NCI-H2107 treated with DMSO at 0.1 percent for 48 hours (cell line): Measurements from ENCODE around the gene ADGRG1.

Source experiments
- DNase-seq: peaks from one replicate; lab custom pipeline; 2025; ENCODE audit not compliant: unreplicated experiment; lab: John Stamatoyannopoulos, UW

The ADGRG1 gene

DNA sequence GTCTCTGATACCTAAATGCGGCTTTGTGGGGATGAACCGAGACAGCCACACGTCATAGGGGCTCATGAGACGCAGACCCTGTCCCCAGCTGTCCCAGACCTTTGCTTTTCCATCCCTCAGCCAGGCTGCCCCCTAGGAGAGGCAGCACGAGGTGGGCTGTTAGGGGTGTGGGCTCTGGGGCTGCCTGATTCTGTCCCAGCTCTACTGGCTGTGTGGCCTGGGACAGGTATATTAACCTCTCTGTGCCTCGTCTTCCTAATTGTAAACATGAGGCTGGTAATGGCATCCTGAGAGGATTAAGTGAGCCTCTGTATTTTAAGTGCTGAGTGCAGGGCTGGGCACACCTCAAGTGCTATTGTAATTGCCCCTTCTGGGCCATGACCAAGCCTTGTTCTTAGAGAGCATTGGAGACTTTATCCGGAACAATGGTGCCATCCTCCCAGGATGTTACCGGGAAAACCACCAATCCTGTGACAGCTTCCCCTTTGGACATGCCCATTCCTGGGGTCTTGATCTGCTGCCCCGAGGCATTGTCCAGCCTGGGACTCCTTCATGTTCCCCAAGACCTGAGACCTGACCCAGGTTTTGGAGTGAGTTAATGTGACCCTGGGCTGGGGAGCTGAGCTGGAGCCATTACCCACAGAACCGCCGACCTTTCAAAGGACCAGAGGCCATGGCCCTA lies 5.1 kb downstream of the ADGRG1 start:
- no peak for DNase-seq

GRCh38 chr16:57634171-57634570 lies 5.7 kb downstream of the ADGRG1 start:
- no peak for DNase-seq

- no peak for DNase-seq
Measured at GRCh38 chr16:57635266-57636097, 7.1 kb downstream of the ADGRG1 start.

DNA sequence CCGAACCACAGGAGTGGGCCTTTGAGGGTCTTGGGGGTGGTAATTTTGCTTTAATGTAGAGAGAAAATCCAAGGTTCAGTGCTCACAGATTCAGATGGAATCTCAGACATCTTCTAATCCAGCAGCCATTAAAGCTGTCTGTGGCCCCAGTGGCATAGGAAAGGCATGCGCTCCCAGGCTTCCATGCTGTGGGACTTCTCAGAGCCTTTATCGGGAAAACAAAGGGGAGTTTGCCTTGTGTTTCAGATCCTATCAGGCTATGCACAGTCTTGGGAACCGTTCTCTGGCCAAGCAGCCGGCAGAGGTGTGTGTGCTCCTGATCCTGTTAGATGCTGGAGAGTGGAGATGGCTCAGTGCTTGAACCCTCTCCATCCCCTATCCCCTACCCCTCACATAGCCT lies 7.8 kb downstream of the ADGRG1 start:
- no peak for DNase-seq

GRCh38 chr16:57637020-57637419 lies 8.6 kb downstream of the ADGRG1 start:
- no peak for DNase-seq

DNA sequence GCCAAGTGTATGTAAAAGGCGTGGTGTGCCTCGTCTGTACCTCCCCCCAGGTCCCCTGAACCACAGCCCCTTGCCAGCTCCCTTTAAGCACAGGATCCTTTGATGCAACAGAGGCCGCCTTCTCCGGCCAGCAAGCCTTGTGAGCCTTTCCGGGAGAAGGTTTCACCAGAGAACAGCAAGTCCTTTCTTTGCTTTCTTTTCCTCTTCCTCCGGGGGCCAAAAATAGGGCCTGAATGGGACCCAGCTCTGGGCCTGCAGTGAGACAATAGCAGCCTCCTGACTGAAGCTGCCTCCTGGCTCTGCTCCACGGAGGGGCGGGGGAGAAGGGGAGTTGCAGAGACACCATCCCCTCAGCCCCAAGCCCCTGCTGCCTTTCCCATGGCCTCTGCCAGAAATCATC lies 9.0 kb downstream of the ADGRG1 start:
- DNase-seq: no peak

DNA sequence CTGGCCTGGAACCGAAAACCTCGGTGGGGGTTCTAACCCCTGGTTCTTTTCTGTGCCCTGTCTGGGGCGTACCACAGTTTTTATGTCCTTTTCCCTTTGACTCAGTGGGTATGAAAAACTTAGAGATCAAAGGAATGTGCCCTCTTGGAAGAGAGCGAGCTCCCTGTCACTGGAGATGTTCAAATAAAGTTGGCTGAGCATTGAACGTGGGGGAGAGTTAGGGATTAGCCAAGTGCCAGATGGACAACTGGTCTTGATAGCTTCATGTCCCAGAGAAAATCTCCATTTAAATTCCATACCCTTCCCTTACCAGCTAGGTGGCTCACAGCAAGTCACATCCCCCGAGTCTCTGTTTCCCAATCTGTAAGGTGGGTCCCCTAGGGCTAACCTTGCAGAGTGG lies 9.5 kb downstream of the ADGRG1 start:
- DNase-seq: no peak

- no peak for DNase-seq
Measured at GRCh38 chr16:57638381-57638780, 10.0 kb downstream of the ADGRG1 start.

DNA sequence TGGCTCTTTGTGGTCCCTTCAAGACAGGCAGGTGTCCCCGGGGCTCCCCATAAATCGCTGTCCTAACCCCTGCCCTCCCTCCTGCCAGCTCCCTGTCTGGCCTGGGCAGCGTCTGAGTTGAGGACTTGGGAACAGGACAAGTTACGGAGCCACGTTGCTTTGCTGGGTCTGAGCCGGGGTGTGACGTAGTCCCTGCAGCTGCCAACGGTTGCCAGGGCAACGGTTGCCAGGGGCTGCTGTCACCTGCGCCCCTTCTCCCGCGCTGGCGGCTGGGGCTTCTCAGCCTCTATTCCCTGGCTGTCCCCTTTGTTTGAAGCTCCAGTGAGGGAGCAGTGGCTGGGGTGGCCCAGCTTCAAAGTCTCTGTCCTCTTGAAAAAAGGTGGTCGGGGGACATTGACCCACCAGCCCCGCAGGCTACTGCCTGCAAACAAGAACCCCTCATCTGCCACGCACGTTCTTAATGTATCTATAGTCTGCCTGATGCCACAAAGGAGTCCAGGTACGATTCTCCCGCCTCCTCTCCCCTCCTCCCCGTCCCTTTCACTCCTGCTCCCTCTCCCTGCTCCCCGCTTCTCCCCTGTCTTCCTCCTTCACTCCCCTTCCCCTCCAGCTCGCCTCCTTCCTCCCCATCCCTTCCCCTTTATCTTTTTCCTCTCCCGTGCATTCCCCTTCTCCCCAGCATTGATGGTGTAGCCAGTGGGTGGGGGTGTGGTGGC lies 10.9 kb downstream of the ADGRG1 start:
- peak; percentile 50 for DNase-seq

DNA sequence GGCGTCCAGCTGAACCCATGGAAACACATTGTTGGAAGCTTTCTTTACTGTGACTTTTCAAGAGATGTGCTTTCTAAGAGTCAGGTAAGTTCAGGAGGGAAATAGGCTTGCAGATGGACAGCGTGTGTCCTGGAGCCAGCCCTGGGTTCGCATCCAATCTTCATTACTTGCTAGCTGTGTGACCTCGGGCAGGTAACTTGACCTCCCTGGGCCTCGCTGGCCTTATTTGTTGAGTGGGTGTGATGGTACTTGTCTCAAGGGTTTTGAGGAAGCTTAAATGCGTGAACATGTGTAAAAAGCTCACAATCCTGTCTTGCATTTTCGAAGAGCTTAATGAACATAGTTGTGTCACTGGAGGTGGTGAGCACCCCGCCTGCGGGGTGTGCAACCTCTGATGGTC lies 11.8 kb downstream of the ADGRG1 start:
- DNase-seq: no peak

- DNase-seq: no peak
Measured at GRCh38 chr16:57640612-57641011, 12.2 kb downstream of the ADGRG1 start.

DNA sequence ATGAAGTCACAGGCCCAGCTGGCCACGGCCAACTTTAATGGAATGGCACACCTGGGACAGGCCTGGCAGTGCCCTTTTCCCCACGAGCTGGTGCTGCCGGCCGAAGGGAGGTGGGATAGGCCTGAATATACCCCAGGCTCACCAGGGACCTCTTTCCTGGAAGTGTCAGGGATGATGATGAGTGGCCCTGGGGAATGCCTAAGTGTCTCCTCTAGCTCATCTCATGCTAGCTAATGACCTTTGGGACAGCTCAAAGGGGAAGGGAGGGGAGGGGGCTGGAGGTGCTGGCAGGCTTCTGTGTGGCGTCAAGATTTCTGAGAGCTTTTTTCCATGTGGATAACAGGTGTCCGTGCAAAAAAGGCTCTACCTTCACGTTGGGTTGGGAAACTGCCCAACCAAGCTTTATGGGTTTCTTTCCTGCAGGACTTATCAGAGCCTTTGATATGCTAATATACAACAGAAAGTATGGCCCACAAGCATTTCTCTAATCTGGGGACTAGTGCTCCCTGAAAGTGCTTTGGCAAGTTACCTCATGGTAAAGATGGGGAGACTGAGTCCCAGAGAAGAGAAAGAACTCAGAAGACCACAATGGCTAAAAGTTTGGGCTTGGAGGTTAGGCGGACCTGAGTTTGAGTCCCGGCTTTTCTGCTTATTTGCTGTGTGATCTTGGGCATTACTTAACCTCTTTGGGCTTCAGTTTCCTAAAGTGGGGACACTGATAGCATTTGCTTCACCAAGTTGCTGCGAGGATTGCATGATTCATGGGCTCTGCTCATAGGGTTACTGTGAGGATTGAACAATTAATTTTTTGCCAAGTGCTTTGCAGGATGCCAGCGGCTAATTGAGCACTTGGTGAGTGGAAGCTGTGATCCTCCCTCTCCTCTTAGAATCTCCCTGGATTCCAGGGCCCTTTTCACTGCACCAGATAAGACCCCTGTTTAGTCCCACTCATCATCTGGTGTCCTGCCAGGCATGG lies 14.0 kb downstream of the ADGRG1 start:
- no peak for DNase-seq

DNA sequence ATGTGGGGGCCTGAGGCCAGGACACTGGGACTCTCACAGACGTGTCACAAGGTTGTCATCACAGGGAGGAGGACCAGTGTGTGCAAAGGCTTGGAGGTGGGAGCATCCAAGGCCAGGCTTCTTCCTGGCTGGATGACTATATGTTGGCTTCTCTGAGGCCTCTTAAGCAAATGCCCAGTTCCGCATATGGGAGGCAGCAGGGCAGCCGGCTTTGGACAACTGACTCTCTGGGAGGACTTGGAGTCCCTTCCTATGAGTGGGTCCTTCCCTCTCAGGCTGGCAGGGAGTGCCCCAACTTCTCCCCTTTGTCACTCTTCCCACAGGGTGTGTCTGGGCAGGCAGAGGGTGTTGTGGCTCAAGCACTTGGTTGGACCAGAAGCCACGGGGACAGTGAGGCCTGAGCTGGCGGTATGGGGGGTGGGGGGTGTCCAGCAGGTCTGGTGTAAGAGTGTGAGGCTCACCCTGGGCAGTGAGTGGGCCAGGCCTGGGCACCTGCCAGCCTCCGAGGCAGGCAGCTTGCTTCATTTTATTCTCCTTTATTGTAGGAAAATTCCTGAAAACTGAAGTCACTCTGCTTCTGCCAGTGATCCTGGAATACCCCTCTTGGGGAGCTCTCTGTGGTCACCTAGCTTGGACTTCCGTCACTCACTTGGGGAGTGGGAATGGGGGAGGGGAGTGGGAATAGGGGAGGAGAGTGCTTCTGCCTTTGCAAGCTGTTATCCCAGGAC lies 14.9 kb downstream of the ADGRG1 start:
- no peak for DNase-seq

DNA sequence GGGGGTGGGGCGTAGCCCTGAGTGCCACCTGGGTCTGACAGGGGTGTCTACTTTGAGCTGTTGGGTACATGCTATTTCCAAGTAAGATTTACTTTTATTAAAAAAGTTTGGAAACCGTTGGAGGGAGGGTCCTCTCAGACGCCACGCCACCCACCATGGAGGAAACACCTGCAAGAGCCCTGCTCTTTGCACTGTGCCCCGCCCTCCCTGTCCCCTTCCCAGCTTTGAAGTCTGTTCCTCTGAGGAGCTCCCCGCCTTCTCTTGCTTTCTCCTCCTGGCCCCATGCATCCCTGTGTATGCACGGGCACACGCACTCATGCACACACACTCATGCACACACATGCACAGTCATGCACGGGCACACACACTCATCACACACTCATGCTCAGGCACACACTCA lies 15.5 kb downstream of the ADGRG1 start:
- no peak for DNase-seq

DNA sequence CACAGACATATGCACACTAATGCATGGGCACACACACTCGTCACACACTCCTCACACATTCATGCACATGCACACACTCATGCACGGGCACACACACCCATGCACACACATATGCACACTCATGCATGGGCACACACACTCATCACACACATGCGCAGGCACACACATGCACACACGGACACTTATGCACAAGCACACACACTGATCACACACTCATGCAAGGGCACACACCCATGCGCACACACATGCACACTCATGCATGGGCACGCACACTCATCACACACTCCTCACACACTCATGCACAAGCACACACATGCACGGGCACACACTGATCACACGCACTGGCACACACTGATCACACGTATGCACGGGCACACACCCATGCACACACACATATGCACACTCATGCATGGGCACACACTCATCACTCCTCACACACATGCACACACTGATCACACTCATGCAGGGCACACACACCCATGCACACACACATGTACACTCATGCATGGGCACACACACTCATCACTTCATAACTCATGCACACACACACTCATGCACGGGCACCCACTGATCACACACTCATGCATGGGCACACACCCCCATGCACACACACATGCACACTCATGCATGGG lies 16.1 kb downstream of the ADGRG1 start:
- no peak for DNase-seq

- no peak for DNase-seq
Measured at GRCh38 chr16:57645169-57645568, 16.7 kb downstream of the ADGRG1 start.

- DNase-seq: no peak
Measured at GRCh38 chr16:57645691-57646387, 17.4 kb downstream of the ADGRG1 start.

DNA sequence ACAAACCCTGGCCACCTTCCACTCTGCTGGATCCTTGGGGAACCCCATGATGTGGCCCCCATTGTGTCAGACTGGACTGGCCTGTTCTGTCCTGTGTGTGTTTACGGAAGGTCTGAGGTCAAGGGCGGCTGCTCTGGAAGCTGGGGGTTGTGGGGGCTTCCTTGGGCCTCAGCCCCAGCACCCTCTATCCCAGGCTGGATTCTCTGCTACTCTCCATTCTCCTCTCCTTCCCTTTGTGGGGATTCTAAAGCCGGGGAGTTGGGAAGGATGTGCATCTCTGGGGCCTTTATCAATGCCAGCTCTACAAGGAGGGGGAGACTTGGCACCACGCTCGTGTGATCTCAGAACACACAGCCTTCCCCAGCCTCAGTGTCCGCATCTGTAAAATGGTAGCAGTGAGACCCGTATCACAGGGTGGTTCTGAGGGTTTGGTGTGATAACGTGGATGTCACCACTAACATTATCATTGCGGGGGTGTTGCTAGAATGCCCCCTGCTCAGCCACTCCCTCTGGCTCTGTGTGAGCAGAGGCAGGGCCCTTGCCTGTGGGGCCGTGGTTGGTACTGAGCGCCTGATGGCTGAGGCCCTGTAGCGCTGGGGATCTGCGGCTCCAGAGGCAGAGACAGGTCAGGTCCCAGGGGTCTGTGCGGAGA lies 18.1 kb downstream of the ADGRG1 start:
- no peak for DNase-seq
